ENCODE results near the gene DENND1A.

DNA sequence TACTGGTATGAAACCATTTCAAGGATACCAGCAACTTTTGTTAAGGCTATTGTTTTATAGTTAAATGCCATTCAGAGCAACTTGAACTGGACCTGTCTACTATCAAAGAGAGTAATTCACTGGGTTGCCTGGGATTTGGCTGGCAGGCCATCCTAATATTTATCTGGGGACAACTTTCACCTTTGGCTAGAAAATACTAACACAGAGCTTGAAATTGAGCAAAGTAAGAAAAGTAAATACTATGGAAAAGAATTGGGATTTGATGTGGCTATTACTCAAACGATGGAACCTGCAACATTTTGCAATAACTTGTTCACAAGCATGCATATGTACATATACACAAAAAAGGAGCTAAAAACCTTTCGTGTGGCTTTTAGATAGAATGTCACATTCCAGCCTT, 191.3 kb downstream of the DENND1A start:
- no peak for TF ChIP-seq CTCF (IDR thresholded peaks at IDR 0.05)
- TF ChIP-seq POLR2A (IDR thresholded peaks at IDR 0.05) = no peak
